ENCODE data around the gene TIMM22.

The TIMM22 gene

GRCh38 chr17:1029922-1030644, 33.2 kb downstream of the TIMM22 start:
- DNase-seq (ENCODE audit: low read depth), result no peak
- no peak for TF ChIP-seq CTCF (IDR thresholded peaks at IDR 0.05; ENCODE audit: control insufficient read depth, insufficient read depth, low read depth, low read length, missing control alignments)
- no peak overlapping the region for H3K4me3 ChIP-seq (ENCODE audit: control insufficient read depth, low read depth, low read length)

- no peak for TF ChIP-seq CTCF (IDR thresholded peaks at IDR 0.05; ENCODE audit: control insufficient read depth, insufficient read depth, low read depth, low read length, missing control alignments)
- no peak for DNase-seq (ENCODE audit: low read depth)
- H3K4me3 ChIP-seq (ENCODE audit: control insufficient read depth, low read depth, low read length), result no peak overlapping the region
Observed at GRCh38 chr17:1030684-1031532, 34.0 kb downstream of the TIMM22 start.

- no peak for DNase-seq (ENCODE audit: low read depth)
- H3K4me3 ChIP-seq (ENCODE audit: control insufficient read depth, low read depth, low read length), result no peak overlapping the region
- no peak for TF ChIP-seq CTCF (IDR thresholded peaks at IDR 0.05; ENCODE audit: control insufficient read depth, insufficient read depth, low read depth, low read length, missing control alignments)
Observed at GRCh38 chr17:1031711-1032110, 34.8 kb downstream of the TIMM22 start.

GRCh38 chr17:1032391-1032790, 35.5 kb downstream of the TIMM22 start:
- DNase-seq (ENCODE audit: low read depth), result no peak
- H3K4me3 ChIP-seq (ENCODE audit: control insufficient read depth, low read depth, low read length), result no peak overlapping the region

GRCh38 chr17:1033503-1033902, 36.6 kb downstream of the TIMM22 start:
- no peak for TF ChIP-seq CTCF (IDR thresholded peaks at IDR 0.05; ENCODE audit: control insufficient read depth, insufficient read depth, low read depth, low read length, missing control alignments)
- no peak overlapping the region for H3K4me3 ChIP-seq (ENCODE audit: control insufficient read depth, low read depth, low read length)

More at GRCh38 chr17:1032391-1032790, 35.5 kb downstream of the TIMM22 start:
- TF ChIP-seq CTCF (IDR thresholded peaks at IDR 0.05; ENCODE audit: control insufficient read depth, insufficient read depth, low read depth, low read length, missing control alignments), result no peak

GRCh38 chr17:1034652-1035210, 37.8 kb downstream of the TIMM22 start:
- DNase-seq (ENCODE audit: low read depth), result no peak

More at GRCh38 chr17:1033503-1033902, 36.6 kb downstream of the TIMM22 start:
- DNase-seq (ENCODE audit: low read depth), result no peak

More at GRCh38 chr17:1034652-1035210, 37.8 kb downstream of the TIMM22 start:
- no peak for TF ChIP-seq CTCF (IDR thresholded peaks at IDR 0.05; ENCODE audit: control insufficient read depth, insufficient read depth, low read depth, low read length, missing control alignments)
- no peak overlapping the region for H3K4me3 ChIP-seq (ENCODE audit: control insufficient read depth, low read depth, low read length)

Data from AG09309 (cell line).